NOMO-1 (cell line): ENCODE measurements around the gene ZNF761.

Experiments used
- DNase-seq, 2 experiments: peaks; one replicate each; lab custom pipeline; 2025; ENCODE audit not compliant: unreplicated experiment in 2 of 2; lab: John Stamatoyannopoulos, UW

Gene ZNF761

DNA sequence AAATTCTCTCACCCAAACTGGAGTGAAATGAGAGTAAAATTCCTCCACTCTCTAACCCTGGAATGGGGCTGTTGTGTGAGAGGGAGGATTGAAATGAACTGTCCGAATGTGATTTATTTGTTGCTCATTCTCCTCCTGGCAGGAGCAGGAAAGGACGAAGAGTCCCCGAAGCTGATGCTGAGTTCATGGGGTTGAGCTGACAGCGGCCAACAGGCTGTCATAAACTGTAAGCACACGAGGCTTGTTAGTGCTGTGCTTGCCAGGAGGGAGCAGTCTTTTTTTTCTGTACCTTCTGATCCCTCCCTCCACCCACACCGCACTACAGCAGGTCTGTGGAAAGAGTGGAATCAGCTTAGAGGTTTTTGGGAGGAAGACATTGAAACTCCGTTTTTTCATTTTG, 73.1 kb downstream of the ZNF761 start:
- DNase-seq = no peak

DNA sequence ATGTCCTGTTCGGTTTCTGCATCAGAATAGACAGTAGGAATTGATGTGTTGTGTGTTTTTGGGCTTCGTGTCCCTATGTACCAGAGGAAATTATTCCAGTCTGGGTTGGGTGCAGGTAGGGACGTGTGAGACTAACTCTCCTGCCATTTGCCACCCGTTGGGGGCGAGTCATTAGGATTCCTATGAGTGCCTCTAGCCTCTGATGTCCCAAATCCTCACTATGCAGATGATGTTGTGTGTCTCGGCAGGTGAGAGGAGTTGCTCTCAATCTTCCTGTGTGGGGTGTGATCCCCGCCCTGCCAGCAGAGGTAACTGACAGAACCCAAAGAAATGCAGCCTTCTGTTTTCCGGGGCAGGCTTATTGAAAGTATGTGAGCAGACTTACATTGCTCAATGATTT, 74.9 kb downstream of the ZNF761 start:
- DNase-seq = no peak
